ENCODE data around the gene METTL26. TPM values are rescaled to one million over a fixed set of nuclear protein-coding genes. Genes with fewer than 3 reads are reported as not detected.
A peak's percentile ranks its signal among the peaks of the same experiment; 100 is the strongest.

Gene METTL26
- total RNA-seq, 1 donor from 2014 or later, result 59.4 TPM

- no peak for DNase-seq (ENCODE audit: low read depth in 2 of 2)
Measured at GRCh38 chr16:658679-659571, 22.8 kb upstream of the METTL26 start.

GRCh38 chr16:657487-657886, 21.4 kb upstream of the METTL26 start:
- no peak for DNase-seq (ENCODE audit: low read depth in 2 of 2)

GRCh38 chr16:654034-654433, 17.9 kb upstream of the METTL26 start:
- no peak for DNase-seq (ENCODE audit: low read depth in 2 of 2)

- DNase-seq (ENCODE audit: low read depth in 2 of 2), result no peak
Measured at GRCh38 chr16:652454-653305, 16.6 kb upstream of the METTL26 start.

- DNase-seq (ENCODE audit: low read depth in 2 of 2), result no peak
Measured at GRCh38 chr16:651844-652243, 15.7 kb upstream of the METTL26 start.

GRCh38 chr16:649631-650030, 13.5 kb upstream of the METTL26 start:
- no peak for DNase-seq (ENCODE audit: low read depth in 2 of 2)

GRCh38 chr16:648781-649589, 12.9 kb upstream of the METTL26 start, which contains the start of gene WDR90:
Gene WDR90, plus strand, starts transcription at chr16:649365. Its CDS starts 52 bp downstream, at chr16:649417.
- DNase-seq (ENCODE audit: low read depth in 2 of 2), result peak; percentile 82 to 91

GRCh38 chr16:648071-648780, 12.1 kb upstream of the METTL26 start:
- peak in 1 of 2 donors; percentile 27 for DNase-seq (ENCODE audit: low read depth in 2 of 2)

- DNase-seq (ENCODE audit: low read depth in 2 of 2), result no peak
Measured at GRCh38 chr16:647173-647902, 11.2 kb upstream of the METTL26 start.

- no peak for DNase-seq (ENCODE audit: low read depth in 2 of 2)
Measured at GRCh38 chr16:646679-647172, 10.6 kb upstream of the METTL26 start.

GRCh38 chr16:645852-646678, 10.0 kb upstream of the METTL26 start:
- DNase-seq (ENCODE audit: low read depth in 2 of 2), result no peak

- DNase-seq (ENCODE audit: low read depth in 2 of 2), result no peak
Measured at GRCh38 chr16:644556-644955, 8.5 kb upstream of the METTL26 start.

- DNase-seq (ENCODE audit: low read depth in 2 of 2), result no peak
Measured at GRCh38 chr16:643050-643368, 6.9 kb upstream of the METTL26 start.

GRCh38 chr16:642189-643049, 6.3 kb upstream of the METTL26 start:
- DNase-seq (ENCODE audit: low read depth in 2 of 2), result no peak

GRCh38 chr16:641326-642188, 5.5 kb upstream of the METTL26 start, which contains the start of gene MCRIP2:
Gene MCRIP2, plus strand, starts transcription at chr16:641828. Its CDS starts 164 bp downstream, at chr16:641992.
- DNase-seq (ENCODE audit: low read depth in 2 of 2), result peak in 1 of 2 donors; percentile 66

- DNase-seq (ENCODE audit: low read depth in 2 of 2), result no peak
Measured at GRCh38 chr16:640614-641013, 4.5 kb upstream of the METTL26 start.

- DNase-seq (ENCODE audit: low read depth in 2 of 2), result no peak
Measured at GRCh38 chr16:638836-639235, 2.7 kb upstream of the METTL26 start.
